NOMO-1 (cell line): ENCODE data around the gene TARDBP.
"Not testable (repeated sequence)": the region's sequence is repeated elsewhere in the genome, so short reads cannot be mapped to it uniquely, and the experiment has no call there.

Experiments used
- DNase-seq, 2 experiments: peaks; one replicate each; lab custom pipeline; 2025; ENCODE audit not compliant: unreplicated experiment in 2 of 2; lab: John Stamatoyannopoulos, UW

The TARDBP gene

DNA sequence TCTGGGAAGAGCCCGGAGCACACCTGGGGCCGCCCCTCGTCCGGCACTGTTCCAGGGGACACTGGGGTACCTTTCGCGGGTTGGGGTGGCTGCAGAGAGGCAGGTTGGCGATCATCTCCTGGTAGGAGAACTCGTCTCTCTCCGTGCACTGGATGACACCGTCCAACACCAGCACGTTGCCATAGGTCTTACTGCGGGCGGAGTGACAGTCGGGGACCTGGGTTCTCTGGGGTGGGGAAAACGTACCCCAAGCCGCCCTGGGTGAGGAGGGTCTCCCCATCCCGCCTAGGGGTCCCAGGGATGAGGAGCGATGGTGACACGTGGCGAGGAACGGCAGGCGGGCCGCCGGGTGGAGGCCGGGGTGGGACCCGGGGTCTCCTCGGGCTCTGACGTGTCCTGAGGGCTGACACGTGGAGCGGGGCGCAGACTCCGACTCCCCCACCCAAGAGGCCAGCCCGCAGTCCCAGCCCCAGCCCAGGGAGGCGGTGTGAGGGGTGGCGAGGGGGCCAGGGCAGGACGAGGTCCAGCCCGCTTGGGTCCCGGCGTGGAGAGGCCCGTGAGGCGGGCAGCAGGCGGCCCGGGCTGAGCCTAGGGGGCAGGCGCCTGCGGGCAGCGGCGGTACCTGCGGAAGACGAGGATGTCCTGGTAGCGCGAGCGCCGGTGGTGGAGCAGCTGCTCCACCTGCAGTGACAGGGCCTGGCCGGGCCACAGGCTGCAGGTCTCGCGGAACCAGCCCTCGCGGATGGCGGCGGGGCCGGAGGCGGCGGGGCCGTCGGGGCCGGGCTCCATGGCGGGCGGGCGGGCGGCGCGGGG lies 46.9 kb downstream of the TARDBP start:
- DNase-seq: no peak

DNA sequence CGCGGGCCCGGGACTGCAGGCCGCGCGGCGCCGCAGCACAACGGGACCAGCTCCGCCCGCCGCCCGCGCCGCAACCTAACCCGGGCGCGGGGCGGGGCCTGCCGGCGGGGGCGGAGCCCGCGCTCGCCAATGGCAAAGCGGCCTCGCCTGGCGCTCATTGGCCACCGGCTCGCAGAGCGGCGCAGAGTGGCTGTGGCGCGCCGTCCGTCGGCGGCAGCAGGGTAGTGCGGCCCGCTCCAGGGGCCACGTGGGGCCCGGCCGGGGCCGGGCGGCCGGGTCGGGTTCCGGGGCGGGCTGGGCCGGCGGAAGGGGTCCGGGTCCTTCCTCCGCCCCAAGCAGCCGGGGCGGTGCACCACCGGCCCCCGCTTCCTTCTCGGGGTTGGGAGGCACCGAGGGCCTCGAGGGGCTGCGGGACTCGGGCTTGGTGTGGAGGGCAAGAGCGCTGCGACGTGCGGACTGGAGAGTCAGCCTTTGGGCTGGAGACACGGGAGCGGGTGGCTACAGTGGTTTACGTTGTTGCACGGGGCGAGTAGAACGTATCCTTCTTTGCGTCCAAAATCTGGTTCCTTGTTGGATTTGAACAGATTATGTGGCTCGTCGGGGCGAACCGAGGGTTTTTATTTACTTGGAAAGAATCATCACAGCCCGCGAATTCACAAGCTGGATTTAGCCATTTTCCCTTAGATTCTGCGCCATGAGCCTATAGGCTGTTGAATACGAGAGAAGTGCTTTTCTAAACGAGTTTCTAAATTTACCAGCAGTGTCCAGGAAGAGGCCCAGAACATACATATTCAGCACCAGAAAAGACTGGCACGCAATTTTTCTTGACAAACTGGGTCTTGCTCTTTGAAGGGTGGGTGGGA lies 47.7 kb downstream of the TARDBP start, which contains the start of gene SRM:
TSS of gene SRM (minus strand) at position 51 of the 863 bp plus-strand sequence. CDS start 75 bp downstream, outside the sequence.
- peak; percentile 92 to 95 for DNase-seq

DNA sequence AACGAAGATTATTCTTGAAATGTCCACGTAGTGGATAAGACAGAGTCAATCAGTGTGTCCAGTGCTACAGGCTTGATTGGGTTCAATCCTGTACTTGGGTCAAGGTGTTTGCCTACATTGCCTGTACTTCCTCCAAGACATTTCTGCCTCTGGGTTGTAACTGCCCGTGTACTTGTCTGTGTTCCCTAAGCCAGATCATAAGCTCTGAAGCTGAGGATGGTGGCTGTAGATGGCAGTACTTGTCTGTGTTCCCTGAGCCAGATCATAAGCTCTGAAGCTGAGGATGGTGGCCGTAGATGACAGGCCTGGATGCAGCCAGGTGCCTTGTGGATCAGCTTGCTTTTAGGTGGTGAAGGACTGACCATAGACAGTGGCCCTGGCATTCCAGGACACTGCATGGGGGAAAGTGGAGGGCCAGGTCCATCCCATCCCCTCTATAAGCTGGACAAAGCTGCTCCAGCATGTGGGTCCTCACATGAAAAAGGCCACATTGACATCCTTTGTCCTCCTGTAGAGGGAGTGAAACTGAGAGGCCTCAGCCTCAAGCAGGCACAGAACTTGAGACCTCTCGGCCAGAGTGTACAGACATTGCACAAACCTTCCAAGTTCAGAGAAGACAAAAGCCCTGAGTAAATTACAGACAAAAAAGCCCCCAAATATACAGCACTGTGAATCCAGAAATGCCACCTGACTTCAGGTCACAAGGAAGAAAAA lies 49.4 kb downstream of the TARDBP start:
- no peak for DNase-seq

DNA sequence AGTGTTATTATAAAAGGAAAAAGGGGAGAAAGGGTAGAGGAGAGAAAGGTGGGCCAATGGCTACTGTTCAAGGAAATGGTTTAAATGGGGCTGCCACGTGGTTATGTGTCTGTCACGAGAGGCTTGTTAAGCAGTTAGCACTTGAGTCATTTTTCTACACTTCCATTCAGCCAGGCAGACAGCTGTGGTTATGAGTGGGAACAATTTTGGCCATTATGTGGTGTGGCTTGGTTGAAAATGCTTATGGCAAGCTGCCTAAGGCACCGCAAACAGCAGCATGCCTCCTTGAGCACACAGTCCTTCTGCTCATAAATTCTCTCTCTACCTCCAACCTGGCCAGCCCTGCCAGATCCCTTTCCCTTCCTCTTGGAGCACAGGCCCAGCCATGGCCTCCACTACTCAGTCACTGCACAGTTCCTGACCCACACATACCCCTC lies 50.5 kb downstream of the TARDBP start:
- DNase-seq: no peak

DNA sequence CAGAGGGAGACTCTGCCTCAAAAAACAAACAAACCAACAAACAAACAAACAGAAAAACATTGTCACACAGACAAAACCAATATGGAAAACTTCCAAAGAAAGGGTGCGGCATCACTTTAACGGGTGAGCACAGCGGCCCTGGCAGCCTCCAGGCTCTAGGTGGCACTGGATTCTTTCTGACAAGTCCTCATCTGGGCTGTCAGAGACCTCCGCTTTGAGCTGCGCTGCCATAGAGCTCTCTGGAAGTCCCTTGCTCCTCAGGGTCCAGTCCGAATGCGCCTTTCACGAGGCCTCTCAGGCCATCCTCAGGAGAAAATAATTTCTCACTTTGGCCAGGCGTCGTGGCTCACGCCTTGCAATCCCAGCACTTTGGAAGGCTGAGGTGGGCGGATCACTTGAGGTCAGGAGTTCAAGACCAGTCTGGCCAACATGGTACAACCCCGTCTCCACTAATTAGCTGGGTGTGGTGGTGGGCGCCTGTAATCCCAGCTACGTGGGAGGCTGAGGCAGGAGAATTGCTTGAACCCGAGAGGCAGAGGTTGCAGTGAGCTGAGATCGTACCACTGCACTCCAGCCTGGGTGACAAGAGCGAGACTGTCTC lies 51.6 kb downstream of the TARDBP start:
- not testable (repeated sequence) for DNase-seq

DNA sequence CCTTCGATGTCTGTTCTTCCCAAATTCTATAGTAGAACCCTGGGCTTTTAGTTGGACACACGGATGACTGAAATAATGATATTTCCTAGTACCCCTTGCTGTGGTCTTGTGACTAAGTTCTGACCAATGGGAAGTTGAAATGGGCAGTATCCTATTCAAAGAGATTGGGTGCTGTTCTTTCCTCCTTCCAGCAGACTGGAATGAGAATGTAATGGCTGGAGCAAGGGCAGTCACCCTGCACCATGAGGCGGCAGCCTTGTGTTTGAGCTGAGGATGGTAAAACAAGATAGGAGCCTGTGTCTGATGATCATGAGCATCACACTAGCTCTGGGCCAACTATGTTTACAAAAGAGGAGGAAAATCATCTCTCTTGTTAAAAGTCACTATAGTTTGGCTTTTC lies 52.5 kb downstream of the TARDBP start:
- DNase-seq: no peak

DNA sequence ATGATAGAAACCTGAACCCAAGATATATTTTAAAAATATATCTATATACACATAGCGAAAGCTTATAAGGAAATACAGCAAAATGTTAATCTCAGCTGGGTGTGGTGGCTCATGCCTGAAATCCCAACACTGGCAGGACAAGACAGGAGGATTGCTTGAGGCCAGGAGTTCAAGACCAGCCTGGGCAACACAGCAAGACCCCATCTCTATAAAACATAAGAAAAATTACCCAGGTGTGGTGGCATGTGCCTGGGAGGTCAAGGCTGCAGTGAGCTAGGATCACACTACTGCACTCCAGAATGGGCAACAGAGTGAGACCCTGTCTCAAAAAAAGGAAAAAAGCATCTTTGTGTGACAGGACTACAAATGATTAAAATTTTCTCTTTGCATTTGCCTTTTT lies 53.3 kb downstream of the TARDBP start:
- no peak for DNase-seq

DNA sequence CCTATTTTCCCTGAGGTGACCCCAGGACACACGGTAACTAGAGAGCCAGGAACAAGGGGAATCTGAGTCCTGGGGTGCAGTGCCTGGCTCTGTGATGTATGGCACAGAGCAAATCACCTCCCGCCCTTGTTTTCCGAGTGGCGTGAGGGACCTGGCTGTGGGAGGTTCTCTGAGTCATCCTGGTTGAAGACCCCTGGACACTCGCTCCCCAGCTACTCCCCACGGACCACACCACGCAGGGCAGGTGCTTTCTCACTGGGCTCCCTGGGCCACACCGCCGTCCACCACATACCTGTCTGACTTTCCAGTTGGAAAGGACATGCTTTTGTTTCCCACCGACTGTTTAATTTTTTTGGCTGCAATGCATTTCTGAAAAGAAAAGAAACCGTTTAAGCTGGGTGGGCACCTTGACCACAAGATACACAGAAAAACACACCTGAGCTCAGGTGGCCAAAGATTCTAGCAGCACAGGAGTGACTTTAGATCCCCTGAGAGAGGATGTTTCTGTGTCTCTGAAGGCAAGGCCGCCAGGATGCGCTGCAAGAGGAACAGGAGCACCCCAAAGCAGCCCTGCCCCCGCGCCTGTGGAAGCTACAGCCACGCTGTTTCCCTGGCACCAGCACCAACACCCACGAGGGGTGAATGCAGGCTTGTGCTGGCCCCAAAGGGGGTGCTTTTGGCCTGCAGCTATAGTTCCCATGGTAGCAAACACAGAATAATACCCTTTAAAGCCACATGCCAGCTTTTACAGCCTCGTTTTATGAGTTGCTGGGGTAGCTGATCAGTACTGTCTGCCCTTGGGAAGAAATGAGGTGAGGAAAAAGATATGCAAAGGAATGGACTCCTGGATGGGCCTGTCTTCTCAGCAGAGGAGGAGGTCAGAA lies 55.5 kb downstream of the TARDBP start:
- DNase-seq: no peak

DNA sequence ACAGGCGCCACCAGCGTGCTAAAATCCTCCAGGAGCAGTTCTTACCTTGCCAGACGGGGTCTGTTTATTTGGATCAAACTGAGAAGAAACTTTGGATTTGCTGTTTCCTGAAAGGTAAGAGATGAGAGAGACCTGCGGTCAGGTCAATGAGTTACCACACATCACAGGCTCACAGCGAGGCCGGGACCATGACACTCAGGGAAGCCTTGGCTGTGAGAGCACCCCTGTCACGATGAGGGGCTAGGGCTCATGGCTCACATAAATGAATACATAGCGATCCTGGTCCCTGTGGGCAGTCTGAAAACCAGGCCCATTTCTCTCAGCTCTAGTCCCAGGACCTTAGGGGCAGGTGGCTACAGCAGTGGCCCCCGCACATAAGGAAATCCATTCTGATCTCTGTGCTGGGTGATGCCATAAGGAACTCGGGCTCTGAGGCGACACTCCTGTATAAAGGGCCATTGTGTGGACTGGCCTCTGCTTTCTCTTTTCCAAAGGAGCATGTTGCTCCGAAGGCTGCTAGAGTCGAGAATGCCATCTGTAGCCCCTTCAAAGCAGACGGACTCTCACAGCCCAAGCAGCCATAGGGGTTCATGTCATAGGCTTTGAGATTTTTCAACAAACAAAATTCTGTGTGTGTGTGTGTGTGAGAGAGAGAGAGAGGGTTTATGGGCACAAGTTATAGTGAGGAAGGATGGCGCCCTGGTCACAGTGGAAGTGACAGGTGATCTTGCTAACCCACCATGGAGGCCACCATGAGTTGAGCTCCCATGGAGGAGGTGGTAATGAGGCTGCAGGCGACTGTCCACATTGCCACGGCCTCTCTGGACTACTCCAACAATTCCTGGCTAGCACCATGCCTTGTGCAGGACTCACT lies 56.4 kb downstream of the TARDBP start:
- no peak for DNase-seq

DNA sequence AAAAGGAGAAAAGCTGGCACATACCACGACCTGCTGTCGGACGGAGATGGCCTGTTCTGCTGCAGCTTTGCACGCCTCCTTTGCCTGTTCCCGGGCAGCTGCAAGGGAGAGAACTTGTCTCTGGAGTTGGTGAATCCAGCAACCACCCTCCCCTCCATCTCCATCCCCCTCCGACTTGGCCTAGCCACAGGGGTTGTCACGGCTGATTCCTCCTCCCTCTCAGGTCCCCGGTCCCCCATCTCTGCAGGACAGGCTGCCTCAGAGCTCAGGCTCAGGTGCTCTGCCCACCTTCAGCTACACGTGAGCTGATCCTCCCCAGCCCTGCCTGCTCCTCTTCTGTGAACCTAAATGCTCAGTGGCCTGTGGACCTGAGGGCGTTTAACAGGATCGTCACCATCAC lies 58.4 kb downstream of the TARDBP start:
- no peak for DNase-seq

DNA sequence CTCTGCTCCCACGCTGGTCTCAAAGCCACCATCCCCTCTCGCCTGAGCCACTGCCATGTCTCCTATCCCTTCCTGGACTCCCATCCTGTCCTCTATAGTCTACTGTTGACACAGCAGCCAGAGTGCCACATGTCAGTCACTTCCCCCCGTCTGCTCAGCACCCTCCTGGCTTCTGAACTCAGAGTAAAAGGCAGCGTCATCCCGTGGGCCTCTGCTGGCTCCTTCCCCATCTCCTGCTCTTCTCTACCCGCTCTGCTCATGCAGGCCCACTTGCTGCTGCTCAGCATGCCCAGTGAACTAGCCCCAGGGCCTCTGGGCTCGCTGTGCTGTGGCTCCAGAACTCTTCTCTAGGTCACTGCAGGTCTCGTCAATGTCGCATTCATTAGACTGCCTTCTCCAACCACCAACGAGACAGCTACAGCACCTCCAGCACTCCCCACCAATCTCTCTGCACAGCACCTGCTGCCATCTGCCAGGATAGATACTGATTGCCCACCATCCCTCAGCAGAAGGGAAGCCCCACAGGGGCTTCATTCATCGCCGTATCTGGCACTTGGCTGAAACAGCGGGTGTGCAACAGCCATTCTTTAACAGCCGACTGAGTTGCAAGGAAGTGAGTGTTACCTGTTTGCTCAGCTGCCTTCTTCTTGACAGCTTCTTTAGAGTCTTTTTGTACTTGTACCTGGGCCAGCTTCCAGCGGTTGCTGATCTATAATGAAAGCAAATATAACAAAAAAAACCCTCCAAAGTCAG lies 59.2 kb downstream of the TARDBP start:
- DNase-seq: no peak

DNA sequence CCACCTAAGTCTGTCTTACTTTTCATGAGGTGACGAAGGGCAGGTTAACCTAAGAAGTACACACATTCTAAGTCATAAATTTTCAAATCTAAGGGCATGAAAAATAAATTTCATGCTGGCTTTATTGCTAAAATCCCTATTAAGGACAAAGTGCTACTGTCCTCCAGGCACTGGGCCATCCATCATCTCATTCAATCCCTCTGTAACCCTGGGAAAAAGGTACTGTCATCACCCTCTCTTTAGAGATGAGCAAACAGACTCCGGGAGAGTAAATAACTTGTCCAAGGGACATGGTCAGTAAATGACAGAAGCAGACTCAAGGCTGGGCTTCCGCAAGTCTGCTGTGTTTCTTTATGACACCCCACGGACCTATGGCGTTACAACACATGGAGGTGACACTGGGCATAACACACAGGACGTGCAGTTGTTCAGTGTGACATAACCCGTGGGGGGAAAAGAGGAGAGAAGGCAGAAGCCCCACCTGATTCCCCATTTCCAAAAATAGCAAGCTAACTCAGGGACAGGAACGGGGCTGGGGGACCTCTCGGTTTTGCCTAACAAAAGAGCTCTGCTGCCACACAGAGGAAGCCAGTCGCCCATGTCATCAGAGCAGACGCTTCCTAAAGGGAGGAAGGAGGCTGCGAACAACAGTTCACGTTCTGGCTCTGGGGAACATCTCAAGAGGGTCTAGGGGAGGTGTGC lies 59.9 kb downstream of the TARDBP start:
- no peak for DNase-seq

DNA sequence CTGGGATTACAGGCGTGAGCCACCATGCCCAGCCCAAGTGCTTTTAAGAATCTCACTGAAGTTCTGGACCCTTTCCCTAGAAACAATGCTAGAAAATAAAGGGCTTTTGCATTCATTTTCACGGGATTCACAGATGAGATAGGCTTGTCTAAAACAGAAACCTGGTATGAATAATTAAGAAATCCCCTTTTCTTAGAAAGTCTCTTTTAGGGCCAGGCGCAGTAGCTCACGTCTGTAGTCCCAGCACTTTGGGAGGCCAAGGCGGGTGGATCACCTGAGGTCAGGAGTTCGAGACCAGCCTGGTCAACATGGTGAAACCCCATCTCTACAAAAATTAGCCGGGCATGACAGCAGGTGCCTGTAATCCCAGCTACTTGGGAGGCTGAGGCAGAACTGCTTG lies 60.9 kb downstream of the TARDBP start:
- DNase-seq: not testable (repeated sequence)
